ENCODE results near the gene MAEA. TPM values are rescaled to one million over a fixed set of nuclear protein-coding genes. Genes with fewer than 3 reads are reported as not detected.

The MAEA gene
- total RNA-seq, 1 donor from 2014 or later: 63.2 TPM

GRCh38 chr4:1377606-1378261, 88.0 kb downstream of the MAEA start:
- H3K27ac ChIP-seq: no peak overlapping the region
- H3K4me3 ChIP-seq: no peak overlapping the region
- no peak for ATAC-seq
- H3K36me3 ChIP-seq: peaks cover 25% of the 10 kb centered on the region
- TF ChIP-seq CTCF (IDR thresholded peaks at IDR 0.05): no peak
- intact Hi-C loops (cut with DNase I): no loop called here
- no peaks in the 10 kb centered on the region for H3K9me3 ChIP-seq
- peak; percentile 59 for DNase-seq
- H3K4me1 ChIP-seq: no peaks in the 10 kb centered on the region
- H3K27me3 ChIP-seq: no peaks in the 10 kb centered on the region

GRCh38 chr4:1378559-1379231, 89.0 kb downstream of the MAEA start:
- Histone ChIP-seq H3K27me3 (no peaks in the 10 kb centered on the region), H3K4me1 (no peaks in the 10 kb centered on the region), H3K27ac (no peak overlapping the region), H3K9me3 (no peaks in the 10 kb centered on the region), H3K36me3 (peaks cover 22% of the 10 kb centered on the region), H3K4me3 (no peak overlapping the region)
- ATAC-seq (no peak), DNase-seq (peak; percentile 61)
- intact Hi-C loops (cut with DNase I): no loop called here
- TF ChIP-seq CTCF (IDR thresholded peaks at IDR 0.05): no peak

- Histone ChIP-seq H3K9me3 (no peaks in the 10 kb centered on the region), H3K4me3 (no peak overlapping the region), H3K27ac (no peak overlapping the region), H3K36me3 (peaks cover 26% of the 10 kb centered on the region), H3K4me1 (no peaks in the 10 kb centered on the region), H3K27me3 (no peaks in the 10 kb centered on the region)
- DNase-seq: peak; percentile 63
- no peak for ATAC-seq
- TF ChIP-seq CTCF (IDR thresholded peaks at IDR 0.05): no peak
- intact Hi-C loops (cut with DNase I): no loop called here
Measured at GRCh38 chr4:1379351-1379781, 89.7 kb downstream of the MAEA start.

- Histone ChIP-seq H3K36me3 (peaks cover 31% of the 10 kb centered on the region), H3K9me3 (no peaks in the 10 kb centered on the region), H3K27me3 (no peaks in the 10 kb centered on the region), H3K27ac (no peak overlapping the region), H3K4me3 (no peak overlapping the region), H3K4me1 (no peaks in the 10 kb centered on the region)
- DNase-seq (peak; percentile 58), ATAC-seq (no peak)
- intact Hi-C loops (cut with DNase I): no loop called here
- no peak for TF ChIP-seq CTCF (IDR thresholded peaks at IDR 0.05)
Measured at GRCh38 chr4:1379801-1380331, 90.2 kb downstream of the MAEA start.

- peaks cover 32% of the 10 kb centered on the region for H3K36me3 ChIP-seq
- no peak for TF ChIP-seq CTCF (IDR thresholded peaks at IDR 0.05)
- H3K4me1 ChIP-seq: no peaks in the 10 kb centered on the region
- H3K9me3 ChIP-seq: no peaks in the 10 kb centered on the region
- DNase-seq (peak; percentile 55), ATAC-seq (no peak)
- intact Hi-C loops (cut with DNase I): no loop called here
- H3K4me3 ChIP-seq: no peak overlapping the region
- H3K27ac ChIP-seq: no peak overlapping the region
- no peaks in the 10 kb centered on the region for H3K27me3 ChIP-seq
Measured at GRCh38 chr4:1380368-1381151, 90.9 kb downstream of the MAEA start.

Data from upper lobe of right lung (tissue), 1 donor.